T-helper 17 cell (primary cell): ENCODE measurements around the gene PLEKHA4. TPM values are rescaled to one million over a fixed set of nuclear protein-coding genes. Genes with fewer than 3 reads are reported as not detected.
A peak's percentile ranks its signal among the peaks of the same experiment; 100 is the strongest.
"Not testable (repeated sequence)": the region's sequence is repeated elsewhere in the genome, so short reads cannot be mapped to it uniquely, and the experiment has no call there.

Source experiments
- ATAC-seq: fragments of 150-1000 bp; cut with Tn5 transposase; 2 replicates; pipeline ENCODE4 v1.10.0; 2021; ENCODE audit warnings: mild to moderate bottlenecking, moderate library complexity
- DNase-seq, 3 donors: peaks; one replicate each; pipeline versions ENCODE4 v3.0.0 to v3.0.0-alpha.2; 2020 to 2021
- H3K9me3 ChIP-seq: one replicate; pipeline ENCODE4 v1.7.0; 2013; ENCODE audit warnings: low read length, mild to moderate bottlenecking; ENCODE audit not compliant: control insufficient read depth, poor library complexity, severe bottlenecking
- H3K27ac Mint-ChIP-seq: one replicate; pipeline ENCODE4 v1.8.0; 2022; ENCODE audit warnings: mild to moderate bottlenecking, moderate library complexity, mixed read lengths
- H3K27me3 Mint-ChIP-seq: one replicate; pipeline ENCODE4 v1.8.0; 2022; ENCODE audit warnings: mixed read lengths
- H3K36me3 Mint-ChIP-seq: one replicate; pipeline ENCODE4 v1.8.0; 2022; ENCODE audit warnings: low read depth, mixed read lengths
- H3K4me1 Mint-ChIP-seq: one replicate; pipeline ENCODE4 v1.8.0; 2022; ENCODE audit warnings: mild to moderate bottlenecking, mixed read lengths
- H3K4me3 Mint-ChIP-seq: one replicate; pipeline ENCODE4 v1.8.0; 2022; ENCODE audit warnings: mild to moderate bottlenecking, moderate library complexity, mixed read lengths
- total RNA-seq, 4 donors: library from RNA in 2 of 4; stranded (reverse) in 2 of 4; gene quantifications; one replicate each; pipeline ENCODE4 v1.2.3 and lab custom pipeline; 2022 to 2026

PLEKHA4 gene
- total RNA-seq, 2 donors from 2014 or later: 0.42 to 3.0 TPM

GRCh38 chr19:48867746-48868113 lies 687 bp downstream of the PLEKHA4 start:
- Mint-ChIP-seq H3K36me3 (peaks cover 9% of the 10 kb centered on the region), H3K27me3 (peaks cover 21% of the 10 kb centered on the region), H3K4me3 (no peak overlapping the region), H3K4me1 (peaks cover 11% of the 10 kb centered on the region), H3K27ac (peak overlapping the region; percentile 57)
- H3K9me3 ChIP-seq: no peaks in the 10 kb centered on the region
- DNase-seq (no peak), ATAC-seq (no peak)

GRCh38 chr19:48867123-48867745 lies 1.2 kb downstream of the PLEKHA4 start:
- peaks cover 8% of the 10 kb centered on the region for H3K4me1 Mint-ChIP-seq
- no peak for DNase-seq
- peaks cover 6% of the 10 kb centered on the region for H3K36me3 Mint-ChIP-seq
- no peaks in the 10 kb centered on the region for H3K9me3 ChIP-seq
- H3K4me3 Mint-ChIP-seq: no peak overlapping the region
- H3K27me3 Mint-ChIP-seq: peaks cover 21% of the 10 kb centered on the region
- no peak overlapping the region for H3K27ac Mint-ChIP-seq
- ATAC-seq: no peak

- Mint-ChIP-seq H3K36me3 (peaks cover 5% of the 10 kb centered on the region), H3K27ac (no peak overlapping the region), H3K4me1 (peaks cover 5% of the 10 kb centered on the region), H3K4me3 (no peak overlapping the region), H3K27me3 (peaks cover 21% of the 10 kb centered on the region)
- ATAC-seq (no peak), DNase-seq (no peak)
- no peaks in the 10 kb centered on the region for H3K9me3 ChIP-seq
Observed at GRCh38 chr19:48866692-48867091, 1.7 kb downstream of the PLEKHA4 start.

- ATAC-seq (no peak), DNase-seq (no peak)
- Mint-ChIP-seq H3K4me1 (peaks cover 8% of the 10 kb centered on the region), H3K36me3 (no peaks in the 10 kb centered on the region), H3K27me3 (peaks cover 15% of the 10 kb centered on the region), H3K4me3 (no peak overlapping the region), H3K27ac (no peak overlapping the region)
- no peaks in the 10 kb centered on the region for H3K9me3 ChIP-seq
Observed at GRCh38 chr19:48862827-48863226, 5.6 kb downstream of the PLEKHA4 start.

GRCh38 chr19:48861313-48861712 lies 7.1 kb downstream of the PLEKHA4 start:
- peaks cover 3% of the 10 kb centered on the region for H3K27me3 Mint-ChIP-seq

GRCh38 chr19:48859711-48860572 lies 8.5 kb downstream of the PLEKHA4 start:
- DNase-seq (no peak), ATAC-seq (no peak)
- H3K36me3 Mint-ChIP-seq: no peaks in the 10 kb centered on the region
- H3K4me1 Mint-ChIP-seq: peaks cover 8% of the 10 kb centered on the region
- H3K9me3 ChIP-seq: no peaks in the 10 kb centered on the region
- H3K4me3 Mint-ChIP-seq: peak overlapping the region; percentile 92
- H3K27ac Mint-ChIP-seq: no peak overlapping the region
- no peaks in the 10 kb centered on the region for H3K27me3 Mint-ChIP-seq

More at GRCh38 chr19:48861313-48861712, 7.1 kb downstream of the PLEKHA4 start:
- ATAC-seq (no peak), DNase-seq (no peak)
- Mint-ChIP-seq H3K36me3 (no peaks in the 10 kb centered on the region), H3K27ac (no peak overlapping the region), H3K4me3 (no peak overlapping the region), H3K4me1 (peaks cover 8% of the 10 kb centered on the region)
- H3K9me3 ChIP-seq: no peaks in the 10 kb centered on the region

- peaks cover 8% of the 10 kb centered on the region for H3K4me1 Mint-ChIP-seq
- H3K27ac Mint-ChIP-seq: no peak overlapping the region
- H3K36me3 Mint-ChIP-seq: no peaks in the 10 kb centered on the region
- peak in 2 of 3 donors; percentile 66 to 68 for DNase-seq
- ATAC-seq: peak; percentile 79
- H3K4me3 Mint-ChIP-seq: peak overlapping the region; percentile 92
- H3K9me3 ChIP-seq: no peaks in the 10 kb centered on the region
- no peaks in the 10 kb centered on the region for H3K27me3 Mint-ChIP-seq
Observed at GRCh38 chr19:48858984-48859710, 9.3 kb downstream of the PLEKHA4 start.

GRCh38 chr19:48856921-48857320 lies 11.5 kb downstream of the PLEKHA4 start:
- Mint-ChIP-seq H3K27me3 (no peaks in the 10 kb centered on the region), H3K27ac (no peak overlapping the region), H3K4me3 (no peak overlapping the region), H3K36me3 (no peaks in the 10 kb centered on the region), H3K4me1 (peaks cover 8% of the 10 kb centered on the region)
- ATAC-seq (no peak), DNase-seq (no peak)
- no peaks in the 10 kb centered on the region for H3K9me3 ChIP-seq

- no peak for ATAC-seq
- H3K4me3 Mint-ChIP-seq: no peak overlapping the region
Observed at GRCh38 chr19:48854103-48854502, 14.3 kb downstream of the PLEKHA4 start.

GRCh38 chr19:48853483-48853882 lies 14.9 kb downstream of the PLEKHA4 start:
- H3K4me3 Mint-ChIP-seq: no peak overlapping the region
- H3K4me1 Mint-ChIP-seq: no peaks in the 10 kb centered on the region
- H3K27me3 Mint-ChIP-seq: no peaks in the 10 kb centered on the region
- ATAC-seq (no peak), DNase-seq (no peak)
- H3K27ac Mint-ChIP-seq: no peak overlapping the region
- H3K9me3 ChIP-seq: no peaks in the 10 kb centered on the region
- H3K36me3 Mint-ChIP-seq: peaks cover 2% of the 10 kb centered on the region

More at GRCh38 chr19:48854103-48854502, 14.3 kb downstream of the PLEKHA4 start:
- Mint-ChIP-seq H3K27ac (no peak overlapping the region), H3K4me1 (peaks cover 3% of the 10 kb centered on the region), H3K27me3 (no peaks in the 10 kb centered on the region), H3K36me3 (peaks cover 2% of the 10 kb centered on the region)
- DNase-seq: no peak
- no peaks in the 10 kb centered on the region for H3K9me3 ChIP-seq

- Mint-ChIP-seq H3K27me3 (no peaks in the 10 kb centered on the region), H3K36me3 (peaks cover 2% of the 10 kb centered on the region), H3K4me3 (no peak overlapping the region), H3K27ac (no peak overlapping the region), H3K4me1 (no peaks in the 10 kb centered on the region)
- no peak for ATAC-seq
- no peak for DNase-seq
- H3K9me3 ChIP-seq: no peaks in the 10 kb centered on the region
Observed at GRCh38 chr19:48852292-48852691, 16.1 kb downstream of the PLEKHA4 start.

- not testable (repeated sequence) for H3K36me3 Mint-ChIP-seq, DNase-seq, H3K27ac Mint-ChIP-seq, H3K4me3 Mint-ChIP-seq, ATAC-seq, H3K9me3 ChIP-seq, H3K4me1 Mint-ChIP-seq, H3K27me3 Mint-ChIP-seq
Observed at GRCh38 chr19:48846659-48847058, 21.8 kb downstream of the PLEKHA4 start.

- Mint-ChIP-seq H3K4me3 (no peak overlapping the region), H3K36me3 (peaks cover 4% of the 10 kb centered on the region), H3K4me1 (peaks cover 4% of the 10 kb centered on the region)
Observed at GRCh38 chr19:48845384-48845783, 23.0 kb downstream of the PLEKHA4 start.

More at GRCh38 chr19:48845384-48845783, 23.0 kb downstream of the PLEKHA4 start:
- DNase-seq (no peak), ATAC-seq (no peak)
- H3K27me3 Mint-ChIP-seq: no peaks in the 10 kb centered on the region
- H3K27ac Mint-ChIP-seq: no peak overlapping the region
- H3K9me3 ChIP-seq: no peaks in the 10 kb centered on the region
